Tibial nerve (tissue), 4 donors: Measurements from ENCODE around the gene NPR1.

Experiments used
- EP300 ChIP-seq, 2 donors: sonication (generic); formaldehyde crosslinking; IDR thresholded peaks; one replicate each; pipeline ENCODE4 v1.6.1; 2017; ENCODE audit warnings: antibody characterized with exemption in 2 of 2, mild to moderate bottlenecking in 1 of 2
- TF ChIP-seq, protein P1 (sequence below), 5 experiments: fragments of 200-600 bp in 3 of 5; fragments of 450-650 bp in 2 of 5; sonication (generic) in 3 of 5; IDR thresholded peaks; one replicate each; pipeline ENCODE4 v1.5.1; 2016 to 2019; ENCODE audit warnings: antibody characterized with exemption in 5 of 5, mild to moderate bottlenecking in 3 of 5, moderate library complexity in 2 of 5

DNA sequence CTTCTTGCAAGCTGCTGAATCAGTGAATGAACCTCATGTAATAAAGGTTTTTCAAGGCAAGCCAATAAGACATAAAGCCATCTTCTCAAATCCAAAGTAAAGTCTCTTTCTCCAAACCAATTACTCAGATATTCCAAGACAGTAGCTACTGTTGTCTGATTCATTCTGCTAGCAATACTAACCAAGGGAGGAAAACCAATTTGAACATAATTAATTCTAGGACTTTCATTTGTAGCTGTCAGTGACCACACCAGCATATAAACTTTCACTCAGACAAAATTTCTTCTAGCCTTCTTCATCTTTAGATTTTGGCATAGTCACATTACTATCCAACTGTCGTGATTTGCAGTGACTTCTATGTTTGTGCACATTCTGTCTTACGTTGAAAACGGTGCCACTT is 38.8 kb downstream of the NPR1 start:
- TF ChIP-seq EP300 (IDR thresholded peaks at IDR 0.05): no peak
- TF ChIP-seq, protein P1, sequence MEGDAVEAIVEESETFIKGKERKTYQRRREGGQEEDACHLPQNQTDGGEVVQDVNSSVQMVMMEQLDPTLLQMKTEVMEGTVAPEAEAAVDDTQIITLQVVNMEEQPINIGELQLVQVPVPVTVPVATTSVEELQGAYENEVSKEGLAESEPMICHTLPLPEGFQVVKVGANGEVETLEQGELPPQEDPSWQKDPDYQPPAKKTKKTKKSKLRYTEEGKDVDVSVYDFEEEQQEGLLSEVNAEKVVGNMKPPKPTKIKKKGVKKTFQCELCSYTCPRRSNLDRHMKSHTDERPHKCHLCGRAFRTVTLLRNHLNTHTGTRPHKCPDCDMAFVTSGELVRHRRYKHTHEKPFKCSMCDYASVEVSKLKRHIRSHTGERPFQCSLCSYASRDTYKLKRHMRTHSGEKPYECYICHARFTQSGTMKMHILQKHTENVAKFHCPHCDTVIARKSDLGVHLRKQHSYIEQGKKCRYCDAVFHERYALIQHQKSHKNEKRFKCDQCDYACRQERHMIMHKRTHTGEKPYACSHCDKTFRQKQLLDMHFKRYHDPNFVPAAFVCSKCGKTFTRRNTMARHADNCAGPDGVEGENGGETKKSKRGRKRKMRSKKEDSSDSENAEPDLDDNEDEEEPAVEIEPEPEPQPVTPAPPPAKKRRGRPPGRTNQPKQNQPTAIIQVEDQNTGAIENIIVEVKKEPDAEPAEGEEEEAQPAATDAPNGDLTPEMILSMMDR (IDR thresholded peaks at IDR 0.05): no peak
